T-helper 2 cell treated with Interferon-gamma antibody and Interleukin-4, amounts not matched to agents 5 μg/mL and 100 μg/mL, for 36 hours (primary cell): ENCODE results near the gene CCDC28B.

Experiments used
- DNase-seq: peaks from one replicate; pipeline ENCODE4 v3.0.0; 2021; ENCODE audit warnings: low spot score
- H3K27ac Mint-ChIP-seq: one replicate; pipeline ENCODE4 v1.8.0; 2021; ENCODE audit warnings: mild to moderate bottlenecking, mixed read lengths
- H3K27me3 Mint-ChIP-seq: one replicate; pipeline ENCODE4 v1.8.0; 2021; ENCODE audit warnings: low read depth, mixed read lengths
- H3K36me3 Mint-ChIP-seq: one replicate; pipeline ENCODE4 v1.8.0; 2021; ENCODE audit warnings: low read depth, mixed read lengths
- H3K4me1 Mint-ChIP-seq: one replicate; pipeline ENCODE4 v1.8.0; 2021; ENCODE audit warnings: low read depth, mixed read lengths
- H3K4me3 Mint-ChIP-seq: one replicate; pipeline ENCODE4 v1.8.0; 2022; ENCODE audit warnings: mild to moderate bottlenecking, moderate library complexity, mixed read lengths
- H3K9me3 Mint-ChIP-seq: one replicate; pipeline ENCODE4 v1.8.0; 2021; ENCODE audit warnings: mixed read lengths

Gene CCDC28B

DNA sequence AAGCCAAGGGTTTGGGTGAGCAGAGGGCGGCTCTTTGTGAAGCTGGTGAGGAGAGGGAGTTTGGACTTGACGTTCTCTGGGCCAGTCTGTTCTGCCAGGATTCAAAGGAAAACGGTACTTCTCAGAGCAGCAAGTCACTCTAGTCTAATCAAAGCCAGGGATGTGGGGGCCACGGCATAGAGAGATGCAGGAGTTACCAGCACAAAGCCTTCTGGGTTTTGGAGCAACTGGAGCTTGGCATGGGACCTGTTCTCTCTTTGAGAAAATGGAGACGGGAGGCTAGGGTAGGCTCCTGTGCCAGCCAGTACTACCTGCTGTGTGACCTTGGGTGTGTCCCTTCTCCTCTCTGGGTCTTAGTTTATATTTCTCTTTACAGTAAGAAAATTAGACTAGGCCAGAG lies 18.8 kb upstream of the CCDC28B start:
- H3K27ac Mint-ChIP-seq = peak overlapping the region; percentile 92
- H3K4me3 Mint-ChIP-seq = peak overlapping the region; percentile 93
- no peaks in the 10 kb centered on the region for H3K9me3 Mint-ChIP-seq
- no peak for DNase-seq
- H3K4me1 Mint-ChIP-seq = peaks cover 40% of the 10 kb centered on the region
- no peaks in the 10 kb centered on the region for H3K27me3 Mint-ChIP-seq
- H3K36me3 Mint-ChIP-seq = peaks cover 49% of the 10 kb centered on the region

- Mint-ChIP-seq H3K4me3 (peak overlapping the region; percentile 93), H3K9me3 (no peaks in the 10 kb centered on the region), H3K27ac (peak overlapping the region; percentile 32), H3K36me3 (peaks cover 50% of the 10 kb centered on the region), H3K27me3 (no peaks in the 10 kb centered on the region), H3K4me1 (peaks cover 41% of the 10 kb centered on the region)
- DNase-seq = no peak
These were observed 18.3 kb upstream of the CCDC28B start for GRCh38 chr1:32182060-32182459.

GRCh38 chr1:32184650-32185049 lies 15.7 kb upstream of the CCDC28B start:
- no peak overlapping the region for H3K27ac Mint-ChIP-seq
- H3K36me3 Mint-ChIP-seq = peaks cover 68% of the 10 kb centered on the region
- DNase-seq = no peak
- peak overlapping the region; percentile 50 for H3K4me3 Mint-ChIP-seq
- peaks cover 38% of the 10 kb centered on the region for H3K4me1 Mint-ChIP-seq
- H3K27me3 Mint-ChIP-seq = no peaks in the 10 kb centered on the region
- H3K9me3 Mint-ChIP-seq = no peaks in the 10 kb centered on the region

- peak overlapping the region; percentile 54 for H3K4me3 Mint-ChIP-seq
- DNase-seq = no peak
- H3K27me3 Mint-ChIP-seq = no peaks in the 10 kb centered on the region
- peaks cover 64% of the 10 kb centered on the region for H3K36me3 Mint-ChIP-seq
- peaks cover 34% of the 10 kb centered on the region for H3K4me1 Mint-ChIP-seq
- peak overlapping the region; percentile 75 for H3K27ac Mint-ChIP-seq
- H3K9me3 Mint-ChIP-seq = no peaks in the 10 kb centered on the region
These were observed 14.3 kb upstream of the CCDC28B start for GRCh38 chr1:32186077-32186476.

DNA sequence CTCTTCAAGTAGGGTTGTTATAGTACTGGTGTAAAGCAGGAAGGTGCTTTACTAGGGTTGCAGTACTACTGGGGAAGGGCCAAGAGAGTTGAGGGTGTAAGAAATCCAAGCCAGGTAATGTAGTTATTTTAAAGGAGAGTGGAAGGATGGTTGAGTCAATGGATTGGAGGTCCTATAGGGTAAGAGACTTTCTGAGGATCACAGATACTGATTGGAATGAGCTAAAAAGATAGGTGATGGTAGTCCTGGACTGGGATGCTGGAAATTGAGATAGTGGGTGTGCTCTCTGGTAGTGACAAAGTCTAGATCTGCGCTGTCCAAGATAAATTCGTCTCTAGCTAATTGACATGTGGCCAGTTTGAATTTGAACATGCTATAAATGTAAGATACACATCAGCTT lies 13.9 kb upstream of the CCDC28B start:
- peaks cover 64% of the 10 kb centered on the region for H3K36me3 Mint-ChIP-seq
- no peak for DNase-seq
- H3K4me1 Mint-ChIP-seq = peaks cover 30% of the 10 kb centered on the region
- H3K27ac Mint-ChIP-seq = peak overlapping the region; percentile 75
- peak overlapping the region; percentile 54 for H3K4me3 Mint-ChIP-seq
- H3K9me3 Mint-ChIP-seq = no peaks in the 10 kb centered on the region
- H3K27me3 Mint-ChIP-seq = no peaks in the 10 kb centered on the region

- H3K4me3 Mint-ChIP-seq = no peak overlapping the region
- H3K27me3 Mint-ChIP-seq = no peaks in the 10 kb centered on the region
- no peaks in the 10 kb centered on the region for H3K9me3 Mint-ChIP-seq
- H3K4me1 Mint-ChIP-seq = peaks cover 23% of the 10 kb centered on the region
- DNase-seq = no peak
- H3K36me3 Mint-ChIP-seq = peaks cover 65% of the 10 kb centered on the region
- no peak overlapping the region for H3K27ac Mint-ChIP-seq
These were observed 12.5 kb upstream of the CCDC28B start for GRCh38 chr1:32187850-32188249.

DNA sequence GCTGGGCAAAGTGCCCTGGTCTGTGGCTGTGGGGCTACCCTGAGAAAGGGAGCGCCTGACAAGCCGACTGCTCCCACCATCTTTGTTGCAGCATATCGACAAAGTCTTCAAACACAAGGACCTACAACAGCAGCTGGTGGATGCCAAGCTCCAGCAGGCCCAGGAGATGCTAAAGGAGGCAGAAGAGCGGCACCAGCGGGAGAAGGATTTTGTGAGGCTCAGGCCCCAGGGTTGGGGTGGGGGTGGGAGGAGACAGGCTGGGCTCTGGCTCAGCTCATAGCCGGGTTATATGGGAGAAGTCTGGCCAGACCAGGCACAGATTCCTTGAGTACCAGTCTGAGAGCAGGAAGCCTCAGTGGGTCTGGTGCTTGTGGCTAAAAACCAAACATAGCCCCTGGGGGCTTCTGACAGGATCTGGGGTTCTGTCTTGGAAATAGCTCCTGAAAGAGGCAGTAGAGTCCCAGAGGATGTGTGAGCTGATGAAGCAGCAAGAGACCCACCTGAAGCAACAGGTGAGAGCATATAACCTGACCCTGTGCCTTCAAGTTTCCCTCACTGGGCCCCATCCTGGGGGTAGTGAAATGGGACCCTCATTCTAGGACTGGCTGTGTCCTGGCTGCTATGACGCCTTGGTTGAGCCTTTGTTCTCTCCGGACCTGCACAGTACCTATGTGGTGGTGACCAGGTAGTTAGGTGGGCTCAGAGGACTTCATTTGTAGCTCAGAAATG lies 8.0 kb upstream of the CCDC28B start:
- Mint-ChIP-seq H3K36me3 (peaks cover 80% of the 10 kb centered on the region), H3K27me3 (no peaks in the 10 kb centered on the region), H3K4me3 (no peak overlapping the region), H3K4me1 (peaks cover 32% of the 10 kb centered on the region), H3K27ac (no peak overlapping the region), H3K9me3 (no peaks in the 10 kb centered on the region)
- DNase-seq = no peak

GRCh38 chr1:32194984-32195383 lies 5.4 kb upstream of the CCDC28B start:
- Mint-ChIP-seq H3K4me3 (no peak overlapping the region), H3K27ac (no peak overlapping the region), H3K36me3 (peaks cover 69% of the 10 kb centered on the region), H3K9me3 (no peaks in the 10 kb centered on the region), H3K4me1 (peaks cover 40% of the 10 kb centered on the region), H3K27me3 (no peaks in the 10 kb centered on the region)
- no peak for DNase-seq

DNA sequence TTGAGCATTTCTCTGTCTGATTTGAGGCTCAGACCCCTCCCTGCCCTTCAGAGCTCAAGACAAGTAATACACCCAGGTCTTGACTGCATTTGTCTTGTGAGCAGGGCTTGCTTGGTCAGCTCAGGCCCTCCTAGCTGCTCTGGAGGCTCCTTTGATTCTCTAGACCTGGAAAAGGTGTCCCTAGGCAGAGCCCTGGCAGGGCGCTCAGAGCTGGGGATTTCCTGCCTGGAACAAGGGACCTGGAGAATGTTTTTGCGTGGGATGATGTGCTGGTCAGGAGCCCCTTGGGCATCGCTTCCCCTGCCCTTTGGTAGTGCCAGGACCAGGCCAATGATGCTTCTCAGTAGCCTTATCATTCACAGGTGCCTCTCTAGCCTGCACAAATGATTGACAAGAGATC lies 4.9 kb upstream of the CCDC28B start:
- Mint-ChIP-seq H3K4me3 (no peak overlapping the region), H3K36me3 (peaks cover 66% of the 10 kb centered on the region), H3K27ac (no peak overlapping the region), H3K4me1 (peaks cover 46% of the 10 kb centered on the region), H3K27me3 (no peaks in the 10 kb centered on the region), H3K9me3 (no peaks in the 10 kb centered on the region)
- no peak for DNase-seq

DNA sequence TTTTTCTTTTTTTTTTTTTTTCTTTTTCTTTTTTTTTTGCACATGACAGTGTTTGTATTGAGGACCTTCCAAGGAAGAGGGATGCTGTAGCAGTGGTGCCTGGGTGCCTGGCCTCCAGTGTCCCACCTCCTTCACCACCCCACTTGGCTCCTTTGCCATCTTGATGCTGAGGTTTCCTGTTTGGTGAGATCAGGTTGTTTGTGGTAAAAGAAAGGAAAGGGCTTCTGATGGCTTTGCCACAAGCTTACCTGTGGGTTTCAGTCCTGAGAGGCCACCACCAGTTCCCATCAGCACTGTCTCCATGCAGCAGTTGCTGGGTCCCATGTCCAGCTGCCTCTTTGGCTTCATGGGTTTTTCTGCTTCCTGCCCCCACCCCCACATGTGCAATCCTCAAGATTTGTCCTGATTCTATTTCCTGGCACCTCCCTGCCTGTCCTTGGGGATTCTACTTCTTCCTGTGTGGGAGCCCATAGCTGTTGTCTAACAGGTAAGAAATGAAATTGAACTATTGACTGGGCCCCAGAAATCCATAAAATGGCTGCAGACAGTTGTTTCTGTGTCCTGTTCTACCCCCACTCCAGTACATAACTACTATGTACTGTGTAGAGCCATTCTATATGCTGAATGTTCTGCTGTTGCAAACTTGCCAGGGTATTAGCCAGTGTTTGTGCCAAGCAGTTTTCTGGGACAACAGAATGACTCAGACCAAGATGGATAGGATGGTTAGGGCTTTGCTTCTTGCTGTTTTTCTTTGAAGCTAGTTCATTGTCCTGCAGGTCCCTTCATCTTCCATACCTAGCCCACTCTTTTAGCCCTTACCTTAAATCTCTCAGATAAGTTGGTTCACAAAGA lies 4.2 kb upstream of the CCDC28B start:
- Mint-ChIP-seq H3K4me1 (peaks cover 47% of the 10 kb centered on the region), H3K27me3 (no peaks in the 10 kb centered on the region), H3K27ac (peak overlapping the region; percentile 49), H3K36me3 (peaks cover 64% of the 10 kb centered on the region), H3K4me3 (peak overlapping the region; percentile 67), H3K9me3 (no peaks in the 10 kb centered on the region)
- no peak for DNase-seq

- Mint-ChIP-seq H3K27ac (peak overlapping the region; percentile 43), H3K9me3 (no peaks in the 10 kb centered on the region), H3K4me3 (no peak overlapping the region), H3K4me1 (peaks cover 56% of the 10 kb centered on the region), H3K36me3 (peaks cover 55% of the 10 kb centered on the region), H3K27me3 (no peaks in the 10 kb centered on the region)
- no peak for DNase-seq
These were observed 3.3 kb upstream of the CCDC28B start for GRCh38 chr1:32197074-32197473.

DNA sequence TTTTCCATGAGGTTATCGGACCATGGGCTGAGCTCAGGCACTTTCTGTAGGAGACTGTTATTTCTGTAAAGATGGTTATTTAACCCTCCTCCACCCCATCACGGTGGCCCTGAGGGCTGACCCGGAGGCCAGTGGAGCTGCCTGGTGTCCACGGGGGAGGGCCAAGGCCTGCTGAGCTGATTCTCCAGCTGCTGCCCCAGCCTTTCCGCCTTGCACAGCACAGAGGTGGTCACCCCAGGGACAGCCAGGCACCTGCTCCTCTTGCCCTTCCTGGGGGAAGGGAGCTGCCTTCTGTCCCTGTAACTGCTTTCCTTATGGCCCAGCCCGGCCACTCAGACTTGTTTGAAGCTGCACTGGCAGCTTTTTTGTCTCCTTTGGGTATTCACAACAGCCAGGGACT lies 2.6 kb upstream of the CCDC28B start:
- Mint-ChIP-seq H3K4me3 (no peak overlapping the region), H3K9me3 (no peaks in the 10 kb centered on the region), H3K36me3 (peaks cover 51% of the 10 kb centered on the region), H3K27ac (no peak overlapping the region), H3K4me1 (peaks cover 60% of the 10 kb centered on the region), H3K27me3 (no peaks in the 10 kb centered on the region)
- no peak for DNase-seq

- Mint-ChIP-seq H3K27me3 (no peaks in the 10 kb centered on the region), H3K9me3 (no peaks in the 10 kb centered on the region), H3K27ac (peak overlapping the region; percentile 6), H3K36me3 (peaks cover 46% of the 10 kb centered on the region), H3K4me1 (peaks cover 60% of the 10 kb centered on the region), H3K4me3 (no peak overlapping the region)
- DNase-seq = no peak
These were observed 2.0 kb upstream of the CCDC28B start for GRCh38 chr1:32198237-32199042.
